Endothelial cell (in vitro differentiated cells): ENCODE measurements around the gene ITM2A. TPM values are rescaled to one million over a fixed set of nuclear protein-coding genes. Genes with fewer than 3 reads are reported as not detected.

Experiments
- DNase-seq: peaks from one replicate; pipeline ENCODE4 v3.0.0; 2021; ENCODE audit warnings: low spot score
- H3K27ac Mint-ChIP-seq: one replicate; pipeline ENCODE4 v1.8.0; 2021; ENCODE audit warnings: mixed read lengths, inconsistent platforms; ENCODE audit not compliant: unreplicated experiment
- H3K27me3 Mint-ChIP-seq: one replicate; pipeline ENCODE4 v1.8.0; 2021; ENCODE audit warnings: mild to moderate bottlenecking, moderate library complexity, mixed read lengths, inconsistent platforms; ENCODE audit not compliant: unreplicated experiment
- H3K36me3 Mint-ChIP-seq: one replicate; pipeline ENCODE4 v1.8.0; 2021; ENCODE audit warnings: mild to moderate bottlenecking, low read depth, mixed read lengths, inconsistent platforms; ENCODE audit not compliant: unreplicated experiment
- H3K4me1 Mint-ChIP-seq: one replicate; pipeline ENCODE4 v1.8.0; 2021; ENCODE audit warnings: mild to moderate bottlenecking, mixed read lengths, inconsistent platforms; ENCODE audit not compliant: unreplicated experiment
- H3K4me3 Mint-ChIP-seq: one replicate; pipeline ENCODE4 v1.8.0; 2021; ENCODE audit warnings: mild to moderate bottlenecking, mixed read lengths, inconsistent platforms; ENCODE audit not compliant: unreplicated experiment
- H3K9me3 Mint-ChIP-seq: one replicate; pipeline ENCODE4 v1.8.0; 2021; ENCODE audit warnings: mixed read lengths, inconsistent platforms; ENCODE audit not compliant: unreplicated experiment
- long read RNA-seq: library from polyadenylated mRNA; unstranded; transcript quantifications from one replicate; pipeline ENCODE4 v2.0.0, GENCODE V29; 2020; ENCODE audit not compliant: unreplicated experiment
- total RNA-seq: library from RNA; stranded (reverse); fragmentation: NEBNext Ultra II Directional; extraction: Animal tissue kit (Norgen Biotek cat#: 25700); gene quantifications from one replicate; pipeline ENCODE4 v1.2.1, GENCODE V29; 2021; ENCODE audit not compliant: unreplicated experiment
- TF ChIP-seq, protein P1 (sequence below): fragments of 200-600 bp; sonication (generic); IDR thresholded peaks from one replicate; pipeline ENCODE4 v1.5.0; 2021; ENCODE audit warnings: antibody characterized with exemption; ENCODE audit not compliant: unreplicated experiment

ITM2A gene
- total RNA-seq = 97.7 TPM
- long read RNA-seq, transcript ITM2A-201 (6 exons, 1,641 nt) = major isoform, 59 of 69 reads
- long read RNA-seq, transcript ITM2A-202 (5 exons, 1,698 nt) = minor isoform, 5 of 69 reads
- long read RNA-seq, partial matches to known transcripts = 1 of 69 reads
- long read RNA-seq, other reads (novel, unspliced or antisense) = 4 of 69 reads

DNA sequence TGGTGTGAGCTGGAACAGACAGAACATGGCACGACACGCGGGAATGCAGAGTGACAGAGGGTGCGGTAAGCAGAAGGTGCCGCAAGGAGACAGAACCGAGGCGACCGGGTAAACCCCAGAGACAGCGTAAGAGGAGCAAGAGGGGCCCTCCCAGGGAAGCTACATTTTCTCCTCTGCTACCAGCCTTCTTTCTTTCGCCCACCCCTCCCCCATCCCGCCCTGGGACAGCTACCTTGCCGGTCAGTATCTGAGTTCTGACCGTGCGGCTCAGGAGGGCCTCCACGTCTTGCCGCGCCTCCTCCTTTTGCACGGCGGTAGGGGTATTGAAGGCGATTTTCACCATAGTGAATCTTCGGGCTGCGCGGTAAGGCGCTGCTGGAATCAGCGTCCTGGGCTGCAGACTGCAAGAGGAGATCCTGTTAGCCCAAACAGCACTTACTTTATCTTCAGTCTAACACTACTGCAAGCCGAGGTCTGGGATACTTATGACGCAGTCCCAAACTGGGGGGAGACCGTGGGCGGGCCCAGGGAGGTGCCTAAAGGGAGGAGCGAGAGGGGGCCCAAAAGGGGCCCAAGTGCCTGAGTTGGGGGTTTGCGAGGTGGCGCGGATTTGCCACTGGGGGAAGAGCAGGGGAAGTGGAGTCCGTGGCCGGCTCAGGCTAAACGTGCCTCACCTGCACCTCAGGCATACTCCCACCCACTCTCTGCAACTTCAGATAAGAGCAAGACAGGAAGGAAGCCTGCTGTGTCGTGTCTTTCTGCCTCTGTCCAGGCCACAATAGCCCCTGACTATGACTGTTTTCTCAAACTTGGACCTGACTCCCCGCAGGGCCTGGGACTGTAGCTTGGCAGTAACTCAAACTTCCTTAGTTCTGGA is at the start of gene ITM2A:
Gene ITM2A, minus strand, starts transcription at position 462 of the 877 bp plus-strand sequence. Its CDS starts 119 bp downstream, at position 343.
- DNase-seq = peak; percentile 31
- TF ChIP-seq, protein P1, sequence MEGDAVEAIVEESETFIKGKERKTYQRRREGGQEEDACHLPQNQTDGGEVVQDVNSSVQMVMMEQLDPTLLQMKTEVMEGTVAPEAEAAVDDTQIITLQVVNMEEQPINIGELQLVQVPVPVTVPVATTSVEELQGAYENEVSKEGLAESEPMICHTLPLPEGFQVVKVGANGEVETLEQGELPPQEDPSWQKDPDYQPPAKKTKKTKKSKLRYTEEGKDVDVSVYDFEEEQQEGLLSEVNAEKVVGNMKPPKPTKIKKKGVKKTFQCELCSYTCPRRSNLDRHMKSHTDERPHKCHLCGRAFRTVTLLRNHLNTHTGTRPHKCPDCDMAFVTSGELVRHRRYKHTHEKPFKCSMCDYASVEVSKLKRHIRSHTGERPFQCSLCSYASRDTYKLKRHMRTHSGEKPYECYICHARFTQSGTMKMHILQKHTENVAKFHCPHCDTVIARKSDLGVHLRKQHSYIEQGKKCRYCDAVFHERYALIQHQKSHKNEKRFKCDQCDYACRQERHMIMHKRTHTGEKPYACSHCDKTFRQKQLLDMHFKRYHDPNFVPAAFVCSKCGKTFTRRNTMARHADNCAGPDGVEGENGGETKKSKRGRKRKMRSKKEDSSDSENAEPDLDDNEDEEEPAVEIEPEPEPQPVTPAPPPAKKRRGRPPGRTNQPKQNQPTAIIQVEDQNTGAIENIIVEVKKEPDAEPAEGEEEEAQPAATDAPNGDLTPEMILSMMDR = no peak
- Mint-ChIP-seq H3K4me1 (peaks cover 11% of the 10 kb centered on the region), H3K4me3 (peak within 1 kb of the TSS; percentile 93), H3K27ac (peak within 1 kb of the TSS; percentile 83), H3K27me3 (no peaks in the 10 kb centered on the region), H3K36me3 (no peaks in the 10 kb centered on the region), H3K9me3 (no peaks in the 10 kb centered on the region)

DNA sequence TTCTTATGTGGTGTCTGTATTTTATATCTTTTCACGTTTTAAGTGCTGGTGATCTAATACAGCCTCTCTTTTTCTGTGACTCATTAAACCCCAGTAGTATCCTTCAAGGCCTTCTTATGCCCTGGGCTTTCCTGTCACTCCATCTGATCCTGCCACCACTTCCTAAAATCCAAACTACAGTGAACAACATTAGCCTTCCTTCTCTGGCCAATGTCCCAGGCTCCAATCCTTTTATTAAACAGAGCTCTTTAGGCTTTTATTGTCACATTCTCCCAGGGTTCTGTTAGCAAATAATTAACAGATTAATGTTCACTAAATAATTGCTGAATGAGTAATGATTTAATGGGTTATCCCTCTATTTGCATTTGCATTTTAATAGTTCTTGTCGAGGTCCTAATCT is 47.9 kb upstream of the ITM2A start:
- Mint-ChIP-seq H3K4me3 (no peak overlapping the region), H3K27ac (no peak overlapping the region), H3K4me1 (no peaks in the 10 kb centered on the region), H3K36me3 (no peaks in the 10 kb centered on the region), H3K27me3 (no peaks in the 10 kb centered on the region), H3K9me3 (no peaks in the 10 kb centered on the region)
- TF ChIP-seq, protein P1 = no peak
- DNase-seq = no peak

DNA sequence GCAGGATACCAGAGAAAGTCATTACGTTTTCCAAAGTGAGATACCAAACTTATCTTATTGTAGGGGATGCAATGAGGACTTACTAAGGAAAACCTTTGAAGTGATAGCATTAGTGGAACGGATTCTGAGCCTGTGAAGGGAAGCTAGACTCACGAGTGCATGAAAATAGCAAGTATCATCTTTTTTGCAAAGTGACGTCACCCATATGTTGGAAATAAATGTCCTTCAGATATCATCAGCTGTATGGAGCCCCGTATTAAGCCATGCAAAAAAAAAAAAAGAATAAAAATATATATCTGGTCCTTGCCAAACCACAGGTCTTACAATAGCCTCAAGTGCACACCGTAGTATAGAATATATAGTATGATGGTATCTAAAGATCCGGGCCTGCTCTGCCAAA is 46.8 kb upstream of the ITM2A start:
- H3K4me1 Mint-ChIP-seq = no peaks in the 10 kb centered on the region
- no peaks in the 10 kb centered on the region for H3K27me3 Mint-ChIP-seq
- no peaks in the 10 kb centered on the region for H3K36me3 Mint-ChIP-seq
- no peak overlapping the region for H3K27ac Mint-ChIP-seq
- DNase-seq = no peak
- no peak overlapping the region for H3K4me3 Mint-ChIP-seq
- H3K9me3 Mint-ChIP-seq = no peaks in the 10 kb centered on the region
- TF ChIP-seq, protein P1 = no peak

DNA sequence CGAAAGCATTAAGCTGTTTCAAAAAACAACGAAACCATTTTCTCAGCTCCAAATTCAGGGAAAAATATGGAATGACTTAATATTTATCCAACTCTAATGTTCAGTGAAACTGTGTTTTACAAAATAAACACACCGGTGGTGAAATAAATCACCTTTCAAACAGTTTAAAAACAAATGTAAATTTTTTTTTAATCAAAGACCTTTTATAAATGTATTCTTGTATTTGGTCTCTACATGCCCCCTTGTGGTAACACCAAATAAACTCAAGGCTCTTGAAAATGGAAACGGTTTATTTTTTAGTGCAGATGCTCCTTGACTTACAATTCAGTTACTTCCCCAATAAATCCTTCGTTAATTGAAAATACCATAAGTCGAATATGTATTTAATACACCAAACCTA is 45.8 kb upstream of the ITM2A start:
- Mint-ChIP-seq H3K27ac (no peak overlapping the region), H3K4me3 (no peak overlapping the region), H3K27me3 (no peaks in the 10 kb centered on the region), H3K4me1 (peaks cover 3% of the 10 kb centered on the region), H3K9me3 (no peaks in the 10 kb centered on the region), H3K36me3 (no peaks in the 10 kb centered on the region)
- TF ChIP-seq, protein P1 = peak; percentile 42
- no peak for DNase-seq

DNA sequence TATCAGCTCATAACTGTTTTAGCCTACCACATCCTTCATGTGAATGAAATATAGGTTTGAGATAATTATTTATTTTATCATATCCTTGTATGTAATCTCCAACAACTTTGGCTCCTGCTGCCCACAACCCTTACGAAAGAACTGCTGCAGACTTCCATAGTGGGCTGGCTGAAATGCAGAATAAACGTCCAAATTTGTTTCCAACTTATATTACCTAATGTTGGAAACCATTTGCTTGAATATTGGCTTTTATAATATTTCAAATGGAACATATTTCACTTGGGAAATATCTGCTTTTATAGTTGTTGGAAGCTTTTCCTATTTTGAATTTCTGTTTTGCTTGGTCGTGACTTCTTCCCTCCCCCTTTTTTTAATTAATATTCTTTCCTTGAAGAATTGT is 45.0 kb upstream of the ITM2A start:
- H3K27me3 Mint-ChIP-seq = no peaks in the 10 kb centered on the region
- TF ChIP-seq, protein P1 = no peak
- peaks cover 9% of the 10 kb centered on the region for H3K4me1 Mint-ChIP-seq
- DNase-seq = no peak
- H3K9me3 Mint-ChIP-seq = no peaks in the 10 kb centered on the region
- H3K4me3 Mint-ChIP-seq = no peak overlapping the region
- no peaks in the 10 kb centered on the region for H3K36me3 Mint-ChIP-seq
- H3K27ac Mint-ChIP-seq = no peak overlapping the region
